ENCODE measurements around the gene FOSL1. TPM values are rescaled to one million over a fixed set of nuclear protein-coding genes. Genes with fewer than 3 reads are reported as not detected.
A peak's percentile ranks its signal among the peaks of the same experiment; 100 is the strongest.

The FOSL1 gene
- total RNA-seq, 1 donor from 2014 or later = not detected

- TF ChIP-seq CTCF (IDR thresholded peaks at IDR 0.05; ENCODE audit: partially characterized antibody, unreplicated experiment) = no peak
Measured at GRCh38 chr11:65880027-65880426, 20.2 kb downstream of the FOSL1 start.

GRCh38 chr11:65879617-65880016 is 20.6 kb downstream of the FOSL1 start, which contains the start of gene CTSW:
CTSW (plus strand) TSS chr11:65879837; CDS start chr11:65879855, 18 bp downstream.
- no peak within 1 kb of the TSS for H3K4me3 Mint-ChIP-seq (ENCODE audit: unreplicated experiment)
- no peak within 1 kb of the TSS for H3K27ac Mint-ChIP-seq (ENCODE audit: unreplicated experiment)
- H3K27me3 Mint-ChIP-seq (ENCODE audit: unreplicated experiment) = peaks cover 4% of the 10 kb centered on the region
- no peaks in the 10 kb centered on the region for H3K36me3 Mint-ChIP-seq (ENCODE audit: unreplicated experiment)
- DNase-seq = no peak
- TF ChIP-seq CTCF (IDR thresholded peaks at IDR 0.05; ENCODE audit: partially characterized antibody, unreplicated experiment) = no peak
- H3K4me1 Mint-ChIP-seq (ENCODE audit: low read depth, unreplicated experiment) = peaks cover 5% of the 10 kb centered on the region
- peaks cover 7% of the 10 kb centered on the region for H3K9me3 Mint-ChIP-seq (ENCODE audit: unreplicated experiment)

More at GRCh38 chr11:65880027-65880426, 20.2 kb downstream of the FOSL1 start:
- DNase-seq = no peak
- no peaks in the 10 kb centered on the region for H3K36me3 Mint-ChIP-seq (ENCODE audit: unreplicated experiment)
- H3K4me1 Mint-ChIP-seq (ENCODE audit: low read depth, unreplicated experiment) = peaks cover 5% of the 10 kb centered on the region
- no peak overlapping the region for H3K27ac Mint-ChIP-seq (ENCODE audit: unreplicated experiment)
- peaks cover 7% of the 10 kb centered on the region for H3K9me3 Mint-ChIP-seq (ENCODE audit: unreplicated experiment)
- peaks cover 4% of the 10 kb centered on the region for H3K27me3 Mint-ChIP-seq (ENCODE audit: unreplicated experiment)
- no peak overlapping the region for H3K4me3 Mint-ChIP-seq (ENCODE audit: unreplicated experiment)

GRCh38 chr11:65873318-65874156 is 26.7 kb downstream of the FOSL1 start:
- TF ChIP-seq CTCF (IDR thresholded peaks at IDR 0.05; ENCODE audit: partially characterized antibody, unreplicated experiment) = no peak
- Mint-ChIP-seq H3K9me3 (ENCODE audit: unreplicated experiment) (peaks cover 12% of the 10 kb centered on the region), H3K4me1 (ENCODE audit: low read depth, unreplicated experiment) (peaks cover 19% of the 10 kb centered on the region), H3K27me3 (ENCODE audit: unreplicated experiment) (peaks cover 17% of the 10 kb centered on the region), H3K36me3 (ENCODE audit: unreplicated experiment) (no peaks in the 10 kb centered on the region), H3K27ac (ENCODE audit: unreplicated experiment) (peak overlapping the region; percentile 62), H3K4me3 (ENCODE audit: unreplicated experiment) (peak overlapping the region; percentile 98)
- DNase-seq = peak; percentile 96

GRCh38 chr11:65872586-65873317 is 27.4 kb downstream of the FOSL1 start, which contains the start of gene EFEMP2:
EFEMP2 (minus strand) TSS chr11:65872800; CDS start chr11:65872354, 446 bp downstream.
- no peak for TF ChIP-seq CTCF (IDR thresholded peaks at IDR 0.05; ENCODE audit: partially characterized antibody, unreplicated experiment)
- Mint-ChIP-seq H3K4me1 (ENCODE audit: low read depth, unreplicated experiment) (peaks cover 19% of the 10 kb centered on the region), H3K27me3 (ENCODE audit: unreplicated experiment) (peaks cover 16% of the 10 kb centered on the region), H3K4me3 (ENCODE audit: unreplicated experiment) (peak within 1 kb of the TSS; percentile 98), H3K27ac (ENCODE audit: unreplicated experiment) (peak within 1 kb of the TSS; percentile 62), H3K36me3 (ENCODE audit: unreplicated experiment) (no peaks in the 10 kb centered on the region), H3K9me3 (ENCODE audit: unreplicated experiment) (peaks cover 12% of the 10 kb centered on the region)
- DNase-seq = no peak

Data from glutamatergic neuron (in vitro differentiated cells).